T-helper 17 cell (primary cell): ENCODE data around the gene FILIP1L. TPM values are rescaled to one million over a fixed set of nuclear protein-coding genes. Genes with fewer than 3 reads are reported as not detected.
A peak's percentile ranks its signal among the peaks of the same experiment; 100 is the strongest.

Experiments used
- ATAC-seq: fragments of 150-1000 bp; cut with Tn5 transposase; 2 replicates; pipeline ENCODE4 v1.10.0; 2021; ENCODE audit warnings: mild to moderate bottlenecking, moderate library complexity
- DNase-seq, 3 donors: peaks; one replicate each; pipeline versions ENCODE4 v3.0.0 to v3.0.0-alpha.2; 2020 to 2021
- H3K9me3 ChIP-seq: one replicate; pipeline ENCODE4 v1.7.0; 2013; ENCODE audit warnings: low read length, mild to moderate bottlenecking; ENCODE audit not compliant: control insufficient read depth, poor library complexity, severe bottlenecking
- H3K27ac Mint-ChIP-seq: one replicate; pipeline ENCODE4 v1.8.0; 2022; ENCODE audit warnings: mild to moderate bottlenecking, moderate library complexity, mixed read lengths
- H3K27me3 Mint-ChIP-seq: one replicate; pipeline ENCODE4 v1.8.0; 2022; ENCODE audit warnings: mixed read lengths
- H3K36me3 Mint-ChIP-seq: one replicate; pipeline ENCODE4 v1.8.0; 2022; ENCODE audit warnings: low read depth, mixed read lengths
- H3K4me1 Mint-ChIP-seq: one replicate; pipeline ENCODE4 v1.8.0; 2022; ENCODE audit warnings: mild to moderate bottlenecking, mixed read lengths
- H3K4me3 Mint-ChIP-seq: one replicate; pipeline ENCODE4 v1.8.0; 2022; ENCODE audit warnings: mild to moderate bottlenecking, moderate library complexity, mixed read lengths
- total RNA-seq, 4 donors: library from RNA in 2 of 4; stranded (reverse) in 2 of 4; gene quantifications; one replicate each; pipeline ENCODE4 v1.2.3 and lab custom pipeline; 2022 to 2026

Gene FILIP1L
- total RNA-seq, 2 donors from 2014 or later: 0.82 TPM; not detected in 1

DNA sequence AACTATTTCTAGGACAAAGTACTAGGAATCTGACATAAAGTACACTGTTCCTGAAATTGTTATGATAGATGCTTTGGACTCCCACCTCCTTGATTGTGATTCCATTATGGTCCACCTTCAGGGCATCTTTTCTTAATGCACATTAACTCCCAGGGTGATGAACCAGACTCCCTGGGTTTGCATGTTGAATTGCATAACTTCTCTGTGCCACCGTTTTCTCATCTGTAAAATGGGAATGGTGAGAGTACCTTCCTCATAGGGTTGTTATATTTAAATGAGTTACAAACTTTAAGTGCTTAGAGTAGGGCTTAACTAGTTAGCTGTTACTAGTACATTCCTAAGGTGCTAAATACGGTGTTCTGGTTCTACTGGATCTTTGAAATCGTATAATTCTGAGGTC, 214.7 kb downstream of the FILIP1L start:
- Mint-ChIP-seq H3K27ac (no peak overlapping the region), H3K4me3 (no peak overlapping the region), H3K27me3 (no peaks in the 10 kb centered on the region), H3K36me3 (no peaks in the 10 kb centered on the region), H3K4me1 (no peaks in the 10 kb centered on the region)
- ATAC-seq (no peak), DNase-seq (no peak)
- H3K9me3 ChIP-seq: no peaks in the 10 kb centered on the region

GRCh38 chr3:99896482-99896881, 217.8 kb downstream of the FILIP1L start:
- Mint-ChIP-seq H3K27ac (no peak overlapping the region), H3K27me3 (no peaks in the 10 kb centered on the region), H3K36me3 (no peaks in the 10 kb centered on the region), H3K4me3 (no peak overlapping the region), H3K4me1 (peaks cover 8% of the 10 kb centered on the region)
- no peak for DNase-seq
- no peak for ATAC-seq
- no peaks in the 10 kb centered on the region for H3K9me3 ChIP-seq

- peaks cover 8% of the 10 kb centered on the region for H3K4me1 Mint-ChIP-seq
- no peak overlapping the region for H3K27ac Mint-ChIP-seq
- no peaks in the 10 kb centered on the region for H3K36me3 Mint-ChIP-seq
- no peak for DNase-seq
- peak; percentile 40 for ATAC-seq
- H3K27me3 Mint-ChIP-seq: no peaks in the 10 kb centered on the region
- no peaks in the 10 kb centered on the region for H3K9me3 ChIP-seq
- H3K4me3 Mint-ChIP-seq: no peak overlapping the region
Measured at GRCh38 chr3:99895703-99896441, 218.4 kb downstream of the FILIP1L start.

GRCh38 chr3:99895131-99895696, 219.1 kb downstream of the FILIP1L start:
- Mint-ChIP-seq H3K27me3 (no peaks in the 10 kb centered on the region), H3K36me3 (no peaks in the 10 kb centered on the region), H3K27ac (no peak overlapping the region), H3K4me1 (peaks cover 8% of the 10 kb centered on the region), H3K4me3 (no peak overlapping the region)
- no peak for DNase-seq
- ATAC-seq: no peak
- no peaks in the 10 kb centered on the region for H3K9me3 ChIP-seq

DNA sequence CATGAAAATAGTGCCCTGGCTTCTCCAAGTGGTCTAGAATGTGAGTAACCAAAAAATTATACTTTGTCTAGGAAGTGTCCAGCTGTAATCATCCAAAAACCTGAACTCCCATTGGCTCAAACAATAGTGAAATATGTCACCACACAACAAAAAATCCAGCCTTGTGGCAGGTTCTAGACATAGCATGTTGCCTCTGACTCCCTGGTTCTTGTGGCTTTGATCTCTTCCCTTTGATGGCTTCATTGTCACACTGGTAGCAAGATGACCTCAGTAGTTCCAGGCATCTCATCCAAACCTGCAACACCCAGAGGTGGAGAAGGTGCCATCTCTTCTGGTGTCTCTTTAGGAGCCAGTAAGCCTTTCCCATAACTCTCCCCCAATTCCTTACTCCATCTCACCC, 222.0 kb downstream of the FILIP1L start:
- ATAC-seq (no peak), DNase-seq (no peak)
- Mint-ChIP-seq H3K4me3 (no peak overlapping the region), H3K27me3 (no peaks in the 10 kb centered on the region), H3K4me1 (peaks cover 8% of the 10 kb centered on the region), H3K36me3 (no peaks in the 10 kb centered on the region), H3K27ac (peak overlapping the region; percentile 24)
- H3K9me3 ChIP-seq: no peaks in the 10 kb centered on the region

- no peak for ATAC-seq
- no peaks in the 10 kb centered on the region for H3K9me3 ChIP-seq
- DNase-seq: no peak
- Mint-ChIP-seq H3K27ac (no peak overlapping the region), H3K27me3 (no peaks in the 10 kb centered on the region), H3K36me3 (no peaks in the 10 kb centered on the region), H3K4me1 (peaks cover 8% of the 10 kb centered on the region), H3K4me3 (no peak overlapping the region)
Measured at GRCh38 chr3:99891610-99892285, 222.6 kb downstream of the FILIP1L start.

- DNase-seq (no peak), ATAC-seq (no peak)
- Mint-ChIP-seq H3K4me3 (no peak overlapping the region), H3K27me3 (no peaks in the 10 kb centered on the region), H3K36me3 (no peaks in the 10 kb centered on the region), H3K27ac (no peak overlapping the region), H3K4me1 (peaks cover 13% of the 10 kb centered on the region)
- no peaks in the 10 kb centered on the region for H3K9me3 ChIP-seq
Measured at GRCh38 chr3:99885851-99886250, 228.4 kb downstream of the FILIP1L start.

DNA sequence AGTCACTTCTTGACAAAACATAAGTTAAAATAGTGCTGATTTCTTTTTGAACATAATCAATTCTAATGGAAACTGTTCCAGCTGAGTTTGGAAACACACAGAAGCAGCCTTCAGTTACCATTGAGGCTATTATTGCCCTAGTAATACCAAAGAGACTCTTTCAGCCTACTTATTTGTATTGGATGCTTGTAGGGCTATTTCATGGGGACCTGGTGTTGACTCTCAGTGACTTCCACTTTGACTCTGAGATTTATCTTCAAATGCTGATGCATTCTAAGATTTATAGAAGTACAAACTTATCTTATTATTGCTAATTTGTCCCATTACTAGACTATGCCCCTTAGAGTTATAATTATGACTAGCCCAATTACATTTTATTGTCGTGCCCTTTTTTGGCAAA, 229.2 kb downstream of the FILIP1L start:
- no peaks in the 10 kb centered on the region for H3K9me3 ChIP-seq
- no peak for ATAC-seq
- Mint-ChIP-seq H3K4me3 (no peak overlapping the region), H3K27me3 (no peaks in the 10 kb centered on the region), H3K27ac (no peak overlapping the region), H3K36me3 (no peaks in the 10 kb centered on the region), H3K4me1 (peaks cover 14% of the 10 kb centered on the region)
- DNase-seq: no peak

DNA sequence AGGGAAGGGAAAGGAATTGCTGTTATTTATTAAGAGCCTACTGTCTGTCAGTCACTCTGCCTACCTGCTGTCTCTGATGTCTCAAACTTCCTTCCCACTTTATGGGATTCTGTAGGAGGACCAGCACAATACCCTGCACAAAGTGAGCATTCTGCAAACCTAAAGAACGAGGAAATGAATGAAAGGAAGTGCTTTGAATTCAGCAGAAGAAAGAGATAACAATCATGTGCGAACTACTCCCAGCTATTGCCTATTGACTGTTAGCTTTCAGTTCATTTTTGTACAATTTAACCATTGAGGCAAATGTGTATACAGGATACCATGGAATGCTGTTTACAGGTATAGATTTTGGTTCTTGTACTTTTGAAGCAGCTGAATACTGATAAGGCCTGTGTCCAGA, 229.8 kb downstream of the FILIP1L start:
- Mint-ChIP-seq H3K4me1 (peaks cover 16% of the 10 kb centered on the region), H3K27me3 (no peaks in the 10 kb centered on the region), H3K36me3 (no peaks in the 10 kb centered on the region), H3K4me3 (no peak overlapping the region), H3K27ac (no peak overlapping the region)
- DNase-seq: no peak
- no peak for ATAC-seq
- H3K9me3 ChIP-seq: no peaks in the 10 kb centered on the region

DNA sequence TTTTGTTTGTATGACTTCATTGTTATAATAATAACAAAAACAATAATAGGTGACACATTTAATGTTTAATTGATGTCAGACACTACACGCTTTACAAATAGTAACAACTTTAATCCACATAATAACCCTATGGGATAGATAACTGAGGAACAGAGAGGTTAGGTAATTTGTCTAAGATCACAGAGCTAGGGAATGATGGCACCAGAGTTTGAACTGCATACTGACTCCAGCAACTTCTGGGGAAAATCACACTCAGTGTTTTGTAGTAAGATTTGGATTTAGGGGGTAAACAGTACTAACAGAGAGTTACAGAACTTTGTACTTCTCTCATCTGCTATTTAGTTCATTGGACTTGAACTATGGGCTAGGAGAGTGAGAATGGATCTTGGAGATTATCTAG, 230.6 kb downstream of the FILIP1L start:
- H3K27me3 Mint-ChIP-seq: no peaks in the 10 kb centered on the region
- no peak overlapping the region for H3K27ac Mint-ChIP-seq
- H3K36me3 Mint-ChIP-seq: no peaks in the 10 kb centered on the region
- DNase-seq (no peak), ATAC-seq (no peak)
- peaks cover 16% of the 10 kb centered on the region for H3K4me1 Mint-ChIP-seq
- H3K9me3 ChIP-seq: no peaks in the 10 kb centered on the region
- peak overlapping the region; percentile 2 for H3K4me3 Mint-ChIP-seq

- Mint-ChIP-seq H3K27ac (no peak overlapping the region), H3K27me3 (no peaks in the 10 kb centered on the region), H3K4me3 (no peak overlapping the region), H3K36me3 (no peaks in the 10 kb centered on the region), H3K4me1 (peaks cover 16% of the 10 kb centered on the region)
- H3K9me3 ChIP-seq: no peaks in the 10 kb centered on the region
- no peak for ATAC-seq
- no peak for DNase-seq
Measured at GRCh38 chr3:99883138-99883461, 231.2 kb downstream of the FILIP1L start.

- Mint-ChIP-seq H3K27me3 (no peaks in the 10 kb centered on the region), H3K4me1 (peaks cover 16% of the 10 kb centered on the region), H3K36me3 (no peaks in the 10 kb centered on the region), H3K4me3 (no peak overlapping the region), H3K27ac (no peak overlapping the region)
- no peaks in the 10 kb centered on the region for H3K9me3 ChIP-seq
- no peak for ATAC-seq
- DNase-seq: no peak
Measured at GRCh38 chr3:99882436-99883137, 231.7 kb downstream of the FILIP1L start.

DNA sequence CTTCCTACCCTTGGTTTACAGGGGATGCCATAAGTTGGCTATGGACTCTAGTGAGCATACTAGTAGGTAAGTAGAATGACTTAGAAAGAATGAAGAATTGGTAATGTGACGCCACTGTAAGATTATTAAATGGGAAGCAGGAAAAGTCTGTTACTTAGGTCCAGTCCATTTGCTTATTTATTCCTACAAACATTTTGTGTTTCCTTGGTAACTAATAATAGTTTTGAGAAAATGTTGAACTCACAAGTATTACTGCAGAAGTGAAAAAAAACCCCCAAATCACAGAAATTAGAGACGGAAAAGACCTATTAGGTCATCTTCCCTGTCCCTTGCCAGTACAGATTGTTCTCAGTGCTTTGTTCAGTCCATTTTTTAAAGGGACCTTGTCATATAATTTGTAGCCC, 233.2 kb downstream of the FILIP1L start:
- no peaks in the 10 kb centered on the region for H3K9me3 ChIP-seq
- Mint-ChIP-seq H3K27ac (no peak overlapping the region), H3K27me3 (no peaks in the 10 kb centered on the region), H3K4me1 (peaks cover 20% of the 10 kb centered on the region), H3K36me3 (no peaks in the 10 kb centered on the region), H3K4me3 (no peak overlapping the region)
- ATAC-seq (no peak), DNase-seq (no peak)
